GM23248 (cell line): ENCODE results near the gene SCD5.

ENCODE experiments used
- EZH2 ChIP-seq: fragments of 200-600 bp; sonication (generic); IDR thresholded peaks from 2 replicates; pipeline ENCODE4 v1.6.1; 2018; ENCODE audit warnings: antibody characterized with exemption, mild to moderate bottlenecking; ENCODE audit not compliant: insufficient read depth, poor library complexity, severe bottlenecking
- EZH2phosphoT487 ChIP-seq: fragments of 200-600 bp; sonication (generic); IDR thresholded peaks from 2 replicates; pipeline ENCODE4 v1.6.1; 2018; ENCODE audit warnings: antibody characterized with exemption, moderate library complexity, mild to moderate bottlenecking, low read depth; ENCODE audit not compliant: insufficient read depth

DNA sequence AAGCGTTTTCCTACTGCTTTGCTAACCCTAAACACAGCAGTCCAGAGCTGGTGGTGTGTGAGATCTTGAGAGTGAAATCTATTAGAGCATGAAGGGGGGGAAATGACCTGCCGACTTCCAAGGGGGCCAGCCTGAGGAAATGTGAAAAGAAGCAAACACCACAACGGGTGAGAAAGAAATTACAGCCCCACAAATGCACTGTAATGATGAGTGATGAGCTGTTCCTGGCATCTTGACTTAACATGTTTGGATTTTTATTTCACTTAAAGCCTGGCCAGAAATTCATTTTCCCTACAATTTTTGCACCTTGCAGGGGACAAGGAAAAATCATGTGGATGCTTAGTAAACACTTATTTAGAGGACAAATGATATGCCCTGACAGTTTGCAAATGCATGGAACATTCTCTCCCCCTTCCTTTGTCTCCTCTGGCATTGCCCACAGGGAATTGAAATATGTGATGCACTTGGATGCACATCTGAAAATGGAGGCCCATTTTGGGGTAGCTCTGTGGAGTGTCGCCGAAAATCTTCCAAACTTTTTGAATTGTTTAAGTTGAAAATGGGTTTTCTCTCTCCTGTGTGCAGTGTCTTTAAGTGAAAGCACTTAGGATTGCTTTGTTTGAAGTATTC lies 152.5 kb downstream of the SCD5 start:
- TF ChIP-seq EZH2 (no peak), EZH2phosphoT487 (no peak)
